WTC11 (cell line): ENCODE data around the gene BCL11B. TPM values are rescaled to one million over a fixed set of nuclear protein-coding genes. Genes with fewer than 3 reads are reported as not detected.
A peak's percentile ranks its signal among the peaks of the same experiment; 100 is the strongest.

Experiments
- ATAC-seq: fragments of 200-7000 bp; cut with Tn5 transposase; 2 replicates; pipeline ENCODE4 v1.10.0; 2021; ENCODE audit warnings: mild to moderate bottlenecking, moderate library complexity
- CTCF ChIA-PET: fragments of 300-600 bp; sonication (Branson Sonifier 250); formaldehyde crosslinking; loops from one replicate; lab custom pipeline; 2021; ENCODE audit warnings: antibody characterized with exemption; lab: Charles Lee
- POLR2A ChIA-PET: fragments of 350-600 bp; sonication (Branson Sonifier 250); formaldehyde crosslinking; loops from one replicate; lab custom pipeline; 2021; ENCODE audit warnings: antibody characterized with exemption; lab: Charles Lee
- DNase-seq: peaks from one replicate; pipeline ENCODE4 v3.0.0; 2021; ENCODE audit warnings: low spot score
- H3K27ac Mint-ChIP-seq: 2 replicates; pipeline ENCODE4 v1.8.0; 2021; ENCODE audit warnings: mixed read lengths
- H3K27me3 Mint-ChIP-seq: 2 replicates; pipeline ENCODE4 v1.8.0; 2021; ENCODE audit warnings: low read depth, mild to moderate bottlenecking, moderate library complexity, mixed read lengths
- H3K36me3 Mint-ChIP-seq: 2 replicates; pipeline ENCODE4 v1.8.0; 2021; ENCODE audit warnings: mixed read lengths
- H3K4me1 Mint-ChIP-seq: 2 replicates; pipeline ENCODE4 v1.8.0; 2022; ENCODE audit warnings: mixed read lengths
- H3K4me3 Mint-ChIP-seq: 2 replicates; pipeline ENCODE4 v1.8.0; 2021; ENCODE audit warnings: mild to moderate bottlenecking, moderate library complexity, mixed read lengths
- H3K9me3 Mint-ChIP-seq: 2 replicates; pipeline ENCODE4 v1.8.0; 2021; ENCODE audit warnings: mixed read lengths
- E2F1 ChIP-seq: sonication (generic); formaldehyde crosslinking; IDR thresholded peaks from 2 replicates; pipeline ENCODE4 v1.8.0; 2022; ENCODE audit warnings: mild to moderate bottlenecking, missing genetic modification reagents
- E2F5 ChIP-seq: sonication (generic); formaldehyde crosslinking; IDR thresholded peaks from 2 replicates; pipeline ENCODE4 v1.8.1; 2022; ENCODE audit warnings: mild to moderate bottlenecking, moderate library complexity, missing genetic modification reagents
- ESRRA ChIP-seq: sonication (generic); formaldehyde crosslinking; IDR thresholded peaks from 2 replicates; pipeline ENCODE4 v1.8.1; 2022; ENCODE audit warnings: mild to moderate bottlenecking, missing genetic modification reagents, borderline replicate concordance
- FOXP4 ChIP-seq: sonication (generic); formaldehyde crosslinking; IDR thresholded peaks from 2 replicates; pipeline ENCODE4 v1.8.0; 2022; ENCODE audit warnings: mild to moderate bottlenecking, missing genetic modification reagents
- IRF1 ChIP-seq: sonication (generic); formaldehyde crosslinking; IDR thresholded peaks from 2 replicates; pipeline ENCODE4 v1.8.0; 2023; ENCODE audit warnings: missing genetic modification reagents
- IRF2 ChIP-seq: sonication (generic); formaldehyde crosslinking; IDR thresholded peaks from 2 replicates; pipeline ENCODE4 v1.8.0; 2022; ENCODE audit warnings: low read depth, missing genetic modification reagents, borderline replicate concordance
- JAZF1 ChIP-seq: fragments of 250-450 bp; sonication (Bioruptor Pico); IDR thresholded peaks from 2 replicates; pipeline ENCODE4 v1.9.0; 2021; ENCODE audit warnings: moderate library complexity, mild to moderate bottlenecking, inconsistent platforms
- MAX ChIP-seq: sonication (generic); formaldehyde crosslinking; IDR thresholded peaks from 2 replicates; pipeline ENCODE4 v1.8.0; 2022; ENCODE audit warnings: mild to moderate bottlenecking, missing genetic modification reagents
- MXD4 ChIP-seq: fragments of 250-450 bp; sonication (Bioruptor Pico); IDR thresholded peaks from 2 replicates; pipeline ENCODE4 v1.8.0; 2021; ENCODE audit warnings: mild to moderate bottlenecking, moderate library complexity, borderline replicate concordance
- SOX15 ChIP-seq: fragments of 250-450 bp; sonication (Bioruptor Pico); IDR thresholded peaks from 2 replicates; pipeline ENCODE4 v1.9.0; 2021; ENCODE audit warnings: mild to moderate bottlenecking
- USF2 ChIP-seq: sonication (generic); formaldehyde crosslinking; IDR thresholded peaks from 2 replicates; pipeline ENCODE4 v1.8.1; 2023; ENCODE audit warnings: mild to moderate bottlenecking, missing genetic modification reagents, moderate library complexity
- ZBTB43 ChIP-seq: sonication (generic); formaldehyde crosslinking; IDR thresholded peaks from 2 replicates; pipeline ENCODE4 v1.8.1; 2023; ENCODE audit warnings: mild to moderate bottlenecking, missing genetic modification reagents
- ZNF121 ChIP-seq: sonication (generic); formaldehyde crosslinking; IDR thresholded peaks from 2 replicates; pipeline ENCODE4 v1.8.0; 2023; ENCODE audit warnings: missing genetic modification reagents
- ZNF281 ChIP-seq: sonication (generic); formaldehyde crosslinking; IDR thresholded peaks from 2 replicates; pipeline ENCODE4 v1.8.0; 2023; ENCODE audit warnings: mild to moderate bottlenecking, missing genetic modification reagents
- ZNF416 ChIP-seq: fragments of 250-450 bp; sonication (Bioruptor Pico); IDR thresholded peaks from 2 replicates; pipeline ENCODE4 v1.9.0; 2021; ENCODE audit warnings: mild to moderate bottlenecking, inconsistent platforms
- ZNF423 ChIP-seq: fragments of 250-450 bp; sonication (Bioruptor Pico); IDR thresholded peaks from 2 replicates; pipeline ENCODE4 v2.1.2; 2022; ENCODE audit warnings: mild to moderate bottlenecking, moderate library complexity
- ZNF532 ChIP-seq: fragments of 250-450 bp; sonication (Bioruptor Pico); IDR thresholded peaks from 2 replicates; pipeline ENCODE4 v1.9.0; 2021; ENCODE audit warnings: mild to moderate bottlenecking, borderline replicate concordance
- total RNA-seq: library from RNA; stranded (reverse); gene quantifications from 3 replicates; pipeline ENCODE4 v1.2.3, GENCODE V29; 2021

Gene BCL11B
- total RNA-seq, 1 experiment from 2014 or later = 9.1 TPM

GRCh38 chr14:99261912-99262787 is 9.8 kb downstream of the BCL11B start (continued):
- no peak for TF ChIP-seq ZNF532 (CRISPR knock-in tag)

GRCh38 chr14:99260587-99261551 is 11.1 kb downstream of the BCL11B start:
- Mint-ChIP-seq H3K36me3 (no peaks in the 10 kb centered on the region; the same call in 1 of the 2 replicates), H3K4me3 (peak overlapping the region; percentile 23)
- CTCF ChIA-PET = interaction anchor here (0.8 to 1.7 kb wide), 10 partner anchors 13 to 223 kb away, joined by 3 to 7 read pairs (median 4); no protein-coding TSS in a partner anchor
- TF ChIP-seq IRF1 (CRISPR knock-in tag) = no peak
- TF ChIP-seq SOX15 (CRISPR knock-in tag) = no peak
- TF ChIP-seq IRF2 = no peak
- no peak for TF ChIP-seq ZNF423
- no peak for TF ChIP-seq ZNF121 (CRISPR knock-in tag)
- no peak for TF ChIP-seq ZBTB43
- no peak for TF ChIP-seq MAX
- TF ChIP-seq JAZF1 = no peak
- TF ChIP-seq USF2 (CRISPR knock-in tag) = no peak
- no peak for TF ChIP-seq ESRRA (CRISPR knock-in tag)
- TF ChIP-seq ZNF416 (CRISPR knock-in tag) = no peak
- no peak for TF ChIP-seq MXD4 (CRISPR knock-in tag)
- no peak for TF ChIP-seq E2F1 (CRISPR knock-in tag)
- no peak for TF ChIP-seq FOXP4 (CRISPR knock-in tag)
- no peak for TF ChIP-seq E2F5 (CRISPR knock-in tag)
- no peak for TF ChIP-seq ZNF281 (CRISPR knock-in tag)

More at GRCh38 chr14:99260587-99261551, 11.1 kb downstream of the BCL11B start:
- Mint-ChIP-seq H3K27ac (peak overlapping the region; percentile 91), H3K9me3 (no peaks in the 10 kb centered on the region), H3K4me1 (peaks cover 86% of the 10 kb centered on the region), H3K27me3 (no peaks in the 10 kb centered on the region; the same call in 1 of the 2 replicates)
- DNase-seq (no peak), ATAC-seq (peak; percentile 13)
- POLR2A ChIA-PET = no interaction called here
